GM18858 (cell line): ENCODE data around the gene CLECL1.

Source experiments
- ATAC-seq: cut with Tn5 transposase; IDR thresholded peaks from one replicate; pipeline ENCODE4 v1.9.1; 2021; ENCODE audit not compliant: unreplicated experiment

The CLECL1 gene

GRCh38 chr12:9732921-9733461 is at the start of gene CLECL1:
Gene CLECL1 (minus strand): TSS chr12:9733097.
- ATAC-seq = no peak

- no peak for ATAC-seq
Measured at GRCh38 chr12:9781360-9781759, 48.5 kb upstream of the CLECL1 start.

GRCh38 chr12:9779209-9779608 is 46.3 kb upstream of the CLECL1 start:
- no peak for ATAC-seq

DNA sequence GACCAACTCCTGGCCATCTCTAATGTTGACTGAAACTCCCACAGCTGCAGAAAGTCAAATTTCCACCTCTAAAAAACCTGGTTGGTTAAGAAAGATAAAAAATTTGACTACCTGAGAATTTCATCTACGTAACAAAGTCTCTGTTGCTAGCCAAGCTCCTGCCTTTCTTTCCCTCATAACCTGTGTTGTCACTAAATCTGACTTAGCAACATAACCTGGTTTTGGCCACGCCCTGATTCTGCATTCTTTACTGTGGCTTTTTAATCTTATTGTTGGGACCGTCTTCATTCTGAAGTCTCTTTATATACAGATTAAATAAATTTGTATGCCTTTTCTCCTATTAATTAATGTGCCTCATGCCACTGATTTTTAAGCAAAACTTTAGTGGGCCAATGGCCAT is 43.9 kb upstream of the CLECL1 start:
- ATAC-seq = no peak

GRCh38 chr12:9773216-9773877 is 40.5 kb upstream of the CLECL1 start:
- ATAC-seq = no peak

DNA sequence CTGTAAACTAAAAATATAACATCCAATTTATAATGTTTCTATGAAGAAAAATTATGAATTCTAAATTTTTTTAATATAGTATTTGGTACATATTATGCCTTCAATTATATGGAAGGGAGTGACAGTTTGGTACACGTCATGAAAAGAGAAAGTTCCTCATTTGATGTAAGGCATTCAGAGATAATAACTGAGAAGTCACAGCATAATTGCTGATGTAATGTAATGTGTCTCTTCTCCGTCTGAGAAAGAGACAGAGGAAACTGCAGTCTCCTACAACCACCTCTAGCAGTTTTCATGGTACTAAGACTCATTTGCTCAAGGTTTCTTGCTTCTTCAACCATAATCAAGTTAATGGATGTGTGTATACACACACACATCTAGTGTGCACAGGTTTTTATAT is 30.1 kb upstream of the CLECL1 start:
- no peak for ATAC-seq

- ATAC-seq = no peak
Measured at GRCh38 chr12:9762369-9762768, 29.5 kb upstream of the CLECL1 start.

GRCh38 chr12:9761419-9761781 is 28.5 kb upstream of the CLECL1 start:
- no peak for ATAC-seq

- no peak for ATAC-seq
Measured at GRCh38 chr12:9760699-9761418, 28.0 kb upstream of the CLECL1 start, which contains the start of gene CD69. Gene CD69 (minus strand): TSS chr12:9760901. CDS start chr12:9760820, 81 bp downstream.

DNA sequence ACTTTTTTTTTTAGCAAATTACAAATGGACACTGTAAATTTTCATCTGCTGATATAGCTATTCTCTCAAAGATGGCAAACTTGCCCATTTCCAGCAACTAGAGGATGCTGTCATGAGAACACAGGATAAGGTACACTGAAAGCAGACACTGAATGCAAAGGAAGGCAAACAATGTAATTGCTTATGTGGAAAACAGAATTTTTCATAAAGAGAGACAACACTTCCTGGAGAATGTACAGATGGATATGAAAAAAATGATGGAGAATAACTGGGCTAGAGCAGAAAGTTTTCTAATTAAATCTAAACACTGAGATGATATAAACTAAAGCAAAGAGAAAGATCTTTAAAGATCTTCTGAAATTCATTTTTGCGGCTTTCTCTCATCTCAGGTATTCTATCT is 27.2 kb upstream of the CLECL1 start:
- no peak for ATAC-seq

DNA sequence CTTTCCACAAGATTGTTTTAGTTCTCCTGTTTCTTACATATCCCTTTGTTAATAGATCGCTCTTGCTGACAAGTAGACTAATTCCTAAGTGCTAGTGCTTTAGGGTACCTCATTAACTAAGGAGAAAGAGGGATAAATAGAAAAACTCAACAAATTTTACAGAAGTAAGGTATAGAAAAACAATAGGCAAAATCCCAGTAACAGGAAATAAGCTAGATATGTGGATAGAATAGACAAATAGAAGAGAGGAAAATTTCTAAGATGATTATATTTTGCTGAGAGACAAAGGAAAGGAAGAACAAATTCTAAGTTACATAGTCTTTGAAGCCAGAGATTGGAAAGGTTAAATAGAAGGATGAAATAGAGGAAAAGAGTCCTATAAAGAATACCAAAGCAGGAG is 26.8 kb upstream of the CLECL1 start:
- no peak for ATAC-seq

- ATAC-seq = no peak
Measured at GRCh38 chr12:9758119-9758518, 25.2 kb upstream of the CLECL1 start.

- no peak for ATAC-seq
Measured at GRCh38 chr12:9757433-9758025, 24.6 kb upstream of the CLECL1 start.

DNA sequence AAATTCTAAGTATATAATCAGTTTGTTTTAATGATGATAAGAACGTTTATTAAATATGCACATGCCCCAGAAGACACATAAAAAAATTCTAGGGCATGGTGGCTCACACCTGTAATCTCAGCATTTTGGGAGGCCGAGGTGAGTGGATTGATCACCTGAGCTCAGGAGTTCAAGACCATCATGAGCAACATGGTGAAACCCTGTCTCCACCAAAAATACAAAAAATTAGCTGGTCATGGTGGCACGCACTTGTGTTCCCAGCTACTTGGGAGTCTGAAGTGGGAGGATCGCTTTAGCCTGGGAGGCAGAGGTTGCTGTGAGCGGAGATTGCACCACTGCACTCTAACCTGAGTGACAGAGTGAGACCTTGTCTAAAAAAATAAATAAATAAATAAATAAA is 23.8 kb upstream of the CLECL1 start:
- no peak for ATAC-seq

- no peak for ATAC-seq
Measured at GRCh38 chr12:9756170-9756569, 23.3 kb upstream of the CLECL1 start.

DNA sequence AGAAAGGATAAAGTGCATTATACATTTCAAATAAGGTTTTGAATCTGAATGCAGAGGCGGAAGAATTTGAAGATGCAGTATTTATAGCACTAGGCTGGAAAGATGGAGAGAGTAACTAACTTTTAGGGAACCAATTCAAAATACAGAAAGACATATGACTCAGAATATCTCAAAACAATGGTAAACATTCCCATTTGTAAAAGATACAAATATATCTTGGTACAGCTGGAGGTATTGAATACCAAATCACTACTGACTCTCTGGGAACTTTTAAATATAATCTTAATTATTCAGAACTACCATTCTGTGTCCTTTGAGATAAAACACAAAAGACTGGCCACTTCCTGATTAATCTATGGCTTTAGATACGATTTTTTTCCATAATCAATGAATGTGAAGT is 22.7 kb upstream of the CLECL1 start:
- ATAC-seq = no peak

- ATAC-seq = no peak
Measured at GRCh38 chr12:9755035-9755434, 22.1 kb upstream of the CLECL1 start.

DNA sequence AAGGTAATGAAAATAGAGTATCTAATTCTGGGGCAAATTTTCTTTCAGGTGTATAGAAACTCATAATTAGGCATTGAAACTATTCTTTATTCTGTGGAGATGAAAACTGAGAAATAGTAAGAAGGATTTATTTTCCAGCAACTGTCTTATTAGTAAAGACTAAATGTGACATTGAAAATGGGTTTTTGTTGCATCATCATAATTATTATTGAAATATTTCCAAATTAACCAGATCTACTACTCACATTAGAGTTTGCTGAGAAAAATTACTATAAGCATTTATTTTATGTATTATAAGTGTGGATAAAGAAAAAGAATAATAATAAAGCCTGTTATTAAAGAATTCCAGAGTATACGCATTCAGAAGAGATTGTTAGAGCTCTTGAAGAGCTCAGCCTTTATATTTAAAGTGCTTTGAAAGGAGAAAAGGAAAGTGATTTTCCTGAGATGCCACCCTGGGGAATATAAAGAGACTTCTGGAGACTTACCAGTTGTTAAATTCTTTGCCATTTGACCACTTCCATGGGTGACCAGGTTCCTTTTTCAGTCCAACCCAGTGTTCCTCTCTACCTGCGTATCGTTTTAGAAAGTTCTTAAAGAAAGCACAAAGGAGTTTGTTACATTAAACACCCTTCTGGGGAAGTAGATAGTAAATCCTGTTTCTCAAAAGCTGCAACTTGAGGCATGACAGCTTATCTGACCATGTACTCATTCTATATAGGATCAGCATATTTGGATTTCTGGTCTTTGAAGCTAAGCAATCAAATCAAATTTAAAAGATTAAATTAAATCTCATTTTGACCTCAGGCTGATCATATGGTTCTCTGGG is 21.4 kb upstream of the CLECL1 start:
- ATAC-seq = no peak

DNA sequence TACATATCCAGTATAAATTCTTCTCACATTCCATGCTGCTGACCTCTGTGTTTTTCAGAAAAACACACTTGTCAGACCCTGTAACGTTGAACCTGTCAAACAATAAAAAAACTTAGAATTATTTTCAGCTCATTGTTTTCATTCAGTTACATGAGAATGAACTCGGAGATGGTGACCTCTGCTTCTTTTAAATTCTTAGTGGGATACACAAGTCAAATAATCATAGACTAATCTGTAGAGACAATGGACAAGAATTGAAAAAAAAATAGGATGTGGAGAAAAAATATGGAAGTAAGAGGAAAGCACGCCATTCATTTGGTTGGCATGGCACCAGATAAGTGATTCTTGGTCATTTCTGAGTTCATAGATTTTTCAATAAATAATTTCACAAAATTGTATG is 20.6 kb upstream of the CLECL1 start:
- ATAC-seq = no peak

DNA sequence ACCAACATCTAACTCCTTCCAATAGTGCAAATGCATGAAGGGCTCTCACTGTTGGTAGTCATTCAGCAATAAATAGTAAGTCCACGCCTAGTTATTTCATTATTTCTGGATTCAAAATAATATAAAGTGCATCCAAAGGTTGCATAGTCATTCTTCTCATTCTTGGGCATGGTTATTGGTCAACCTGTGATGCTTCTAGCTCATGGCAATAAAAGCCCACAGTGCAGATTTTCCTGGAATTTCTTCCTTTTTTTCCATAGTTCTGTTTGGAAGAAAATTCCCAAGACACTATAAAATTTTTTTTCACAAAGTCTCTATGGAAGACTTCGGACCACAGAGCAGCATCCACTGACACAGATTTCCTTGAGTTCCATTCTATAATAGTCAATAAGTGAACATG is 20.2 kb upstream of the CLECL1 start:
- ATAC-seq = no peak
